Chondrocyte (in vitro differentiated cells): ENCODE data around the gene VARS1. TPM values are rescaled to one million over a fixed set of nuclear protein-coding genes. Genes with fewer than 3 reads are reported as not detected.

Experiments
- DNase-seq: peaks from one replicate; pipeline ENCODE4 v3.0.0; 2021; ENCODE audit warnings: mixed read lengths, low spot score
- H3K27ac Mint-ChIP-seq: one replicate; pipeline ENCODE4 v1.8.0; 2021; ENCODE audit warnings: mild to moderate bottlenecking, moderate library complexity, mixed read lengths; ENCODE audit not compliant: unreplicated experiment
- H3K27me3 Mint-ChIP-seq: 2 replicates; pipeline ENCODE4 v1.8.0; 2021; ENCODE audit warnings: low read depth, mixed read lengths
- H3K36me3 Mint-ChIP-seq: 2 replicates; pipeline ENCODE4 v1.8.0; 2021; ENCODE audit warnings: low read depth, mixed read lengths
- H3K4me1 Mint-ChIP-seq: 2 replicates; pipeline ENCODE4 v1.8.0; 2021; ENCODE audit warnings: low read depth, mild to moderate bottlenecking, mixed read lengths
- H3K4me3 Mint-ChIP-seq: one replicate; pipeline ENCODE4 v1.8.0; 2021; ENCODE audit warnings: mild to moderate bottlenecking, moderate library complexity, mixed read lengths; ENCODE audit not compliant: unreplicated experiment
- H3K9me3 Mint-ChIP-seq: 2 replicates; pipeline ENCODE4 v1.8.0; 2021; ENCODE audit warnings: low read depth, mixed read lengths
- CTCF ChIP-seq: fragments of 200-600 bp; sonication (generic); IDR thresholded peaks from 2 replicates; pipeline ENCODE4 v1.5.0; 2021; ENCODE audit warnings: antibody characterized with exemption, mild to moderate bottlenecking, moderate library complexity
- total RNA-seq: library from RNA; stranded (reverse); gene quantifications from 3 replicates; pipeline ENCODE4 v1.2.1, GENCODE V29; 2021

VARS1 gene
- total RNA-seq, 1 donor from 2014 or later, result 71.1 TPM

GRCh38 chr6:31837369-31838113, 42.0 kb upstream of the VARS1 start:
- no peak for TF ChIP-seq CTCF
- H3K27me3 Mint-ChIP-seq, result no peaks in the 10 kb centered on the region
- H3K9me3 Mint-ChIP-seq, result no peaks in the 10 kb centered on the region
- peaks cover 42% of the 10 kb centered on the region for H3K4me1 Mint-ChIP-seq
- peaks cover 34% of the 10 kb centered on the region for H3K36me3 Mint-ChIP-seq
- H3K4me3 Mint-ChIP-seq, result peak overlapping the region; percentile 95
- peak overlapping the region; percentile 97 for H3K27ac Mint-ChIP-seq
- DNase-seq, result no peak

GRCh38 chr6:31836474-31837368, 41.2 kb upstream of the VARS1 start:
- H3K4me1 Mint-ChIP-seq, result peaks cover 42% of the 10 kb centered on the region
- H3K4me3 Mint-ChIP-seq, result peak overlapping the region; percentile 95
- no peaks in the 10 kb centered on the region for H3K9me3 Mint-ChIP-seq
- peak overlapping the region; percentile 97 for H3K27ac Mint-ChIP-seq
- peaks cover 34% of the 10 kb centered on the region for H3K36me3 Mint-ChIP-seq
- peak; percentile 60 for TF ChIP-seq CTCF
- H3K27me3 Mint-ChIP-seq, result no peaks in the 10 kb centered on the region
- no peak for DNase-seq

- Mint-ChIP-seq H3K9me3 (no peaks in the 10 kb centered on the region), H3K36me3 (peaks cover 34% of the 10 kb centered on the region), H3K4me3 (peak overlapping the region; percentile 95), H3K27me3 (no peaks in the 10 kb centered on the region), H3K4me1 (peaks cover 44% of the 10 kb centered on the region), H3K27ac (peak overlapping the region; percentile 97)
- no peak for DNase-seq
- no peak for TF ChIP-seq CTCF
Measured at GRCh38 chr6:31836047-31836473, 40.5 kb upstream of the VARS1 start.

- Mint-ChIP-seq H3K9me3 (no peaks in the 10 kb centered on the region), H3K4me1 (peaks cover 57% of the 10 kb centered on the region), H3K27me3 (no peaks in the 10 kb centered on the region), H3K4me3 (peak overlapping the region; percentile 95), H3K27ac (peak overlapping the region; percentile 97), H3K36me3 (peaks cover 30% of the 10 kb centered on the region)
- no peak for DNase-seq
- TF ChIP-seq CTCF, result no peak
Measured at GRCh38 chr6:31834367-31835250, 39.1 kb upstream of the VARS1 start.
